GM21723 (cell line): ENCODE results near the gene BCAS4.
"Not testable (repeated sequence)": the region's sequence is repeated elsewhere in the genome, so short reads cannot be mapped to it uniquely, and the experiment has no call there.

Experiments
- ATAC-seq: cut with Tn5 transposase; IDR thresholded peaks from one replicate; pipeline ENCODE4 v1.9.1; 2021; ENCODE audit warnings: mild to moderate bottlenecking, moderate library complexity; ENCODE audit not compliant: unreplicated experiment

Gene BCAS4

GRCh38 chr20:50798650-50799049 is 3.8 kb downstream of the BCAS4 start:
- ATAC-seq, result no peak

DNA sequence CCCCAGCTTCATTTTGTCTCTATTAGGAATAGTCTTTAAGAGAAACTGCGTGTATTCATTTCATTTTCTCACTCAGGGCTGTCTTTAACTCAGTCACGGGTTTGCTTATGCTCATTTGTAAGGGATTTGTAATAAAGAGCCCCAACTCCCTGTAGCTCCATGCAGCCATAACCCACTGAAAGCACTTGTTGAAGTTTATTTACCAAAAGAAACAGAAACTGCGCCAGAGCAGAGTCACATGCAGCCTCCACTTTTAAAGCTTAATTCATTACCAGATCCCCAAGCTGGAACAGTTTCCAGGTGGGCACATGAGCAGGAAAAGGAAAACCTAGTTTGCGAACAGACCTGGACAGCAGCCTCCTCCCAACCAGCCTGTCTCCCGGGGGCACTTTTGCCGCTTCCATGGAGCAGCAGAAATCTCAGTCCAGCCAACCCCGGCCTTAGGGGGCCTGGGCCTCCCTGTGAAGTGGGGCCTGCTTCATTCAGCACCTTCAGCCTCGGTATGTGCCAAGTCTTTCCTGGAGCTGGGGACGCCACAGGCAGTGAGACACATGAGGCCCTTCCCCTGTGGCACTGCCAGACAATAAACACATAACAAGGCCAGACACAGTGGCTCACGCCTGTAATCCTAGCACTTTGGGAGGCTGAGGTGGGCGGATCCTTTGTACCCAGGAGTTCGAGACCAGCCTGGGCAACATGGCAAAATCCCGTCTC is 4.5 kb downstream of the BCAS4 start:
- ATAC-seq, result no peak

GRCh38 chr20:50799890-50800550 is 5.2 kb downstream of the BCAS4 start:
- ATAC-seq, result peak; percentile 38

DNA sequence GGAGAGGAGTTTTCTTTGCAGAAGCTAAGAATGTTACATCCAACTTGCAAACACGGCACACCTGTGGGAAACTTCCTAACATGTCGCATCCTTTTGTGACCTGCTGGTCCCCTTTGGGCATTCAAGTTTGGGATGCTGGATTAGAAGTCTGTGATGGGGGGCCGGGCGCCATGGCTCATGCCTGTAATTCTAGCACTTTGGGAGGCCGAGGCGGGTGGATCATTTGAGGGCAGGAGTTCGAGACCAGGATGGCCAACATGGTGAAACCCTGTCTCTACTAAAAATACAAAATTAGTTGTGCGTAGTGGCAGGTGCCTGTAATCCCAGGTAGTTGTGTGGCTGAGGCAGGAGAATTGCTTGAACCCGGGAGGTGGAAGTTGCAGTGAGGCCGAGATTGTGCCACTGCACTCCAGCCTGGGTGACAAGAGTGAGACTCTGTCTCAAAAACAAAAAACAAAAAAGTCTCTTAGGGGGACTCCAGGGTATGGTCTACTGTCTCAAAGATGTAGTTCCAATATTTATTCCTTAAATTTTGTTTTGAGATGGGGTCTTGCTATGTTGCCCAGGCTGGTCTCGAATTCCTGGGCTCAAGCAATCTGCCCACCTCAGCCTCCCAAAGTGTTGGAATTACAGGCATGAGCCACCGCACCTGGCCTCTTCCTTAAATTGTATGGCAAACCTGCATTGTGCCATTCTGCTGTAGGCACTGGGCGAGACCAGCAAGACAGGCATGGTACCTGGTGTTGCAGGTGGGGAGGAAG is 6.3 kb downstream of the BCAS4 start:
- ATAC-seq, result not testable (repeated sequence)

DNA sequence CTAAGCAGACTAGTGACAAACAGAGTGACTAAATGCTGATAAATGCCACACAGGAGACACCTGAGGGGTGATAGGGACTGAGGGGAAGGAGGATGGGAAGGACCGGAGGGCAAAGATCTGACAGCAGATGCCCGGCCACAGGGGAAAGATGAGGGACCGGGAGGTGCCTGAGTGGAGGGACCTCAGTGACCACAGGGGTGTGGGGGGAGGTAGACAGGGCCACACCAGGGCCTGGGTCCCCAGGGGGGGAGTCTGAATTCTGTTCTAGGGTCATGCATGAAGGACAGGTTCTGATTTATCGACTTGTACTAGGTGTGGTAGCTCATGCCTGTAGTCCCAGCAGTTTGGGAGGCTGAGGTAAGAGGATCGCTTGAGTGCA is 6.9 kb downstream of the BCAS4 start:
- ATAC-seq, result no peak

DNA sequence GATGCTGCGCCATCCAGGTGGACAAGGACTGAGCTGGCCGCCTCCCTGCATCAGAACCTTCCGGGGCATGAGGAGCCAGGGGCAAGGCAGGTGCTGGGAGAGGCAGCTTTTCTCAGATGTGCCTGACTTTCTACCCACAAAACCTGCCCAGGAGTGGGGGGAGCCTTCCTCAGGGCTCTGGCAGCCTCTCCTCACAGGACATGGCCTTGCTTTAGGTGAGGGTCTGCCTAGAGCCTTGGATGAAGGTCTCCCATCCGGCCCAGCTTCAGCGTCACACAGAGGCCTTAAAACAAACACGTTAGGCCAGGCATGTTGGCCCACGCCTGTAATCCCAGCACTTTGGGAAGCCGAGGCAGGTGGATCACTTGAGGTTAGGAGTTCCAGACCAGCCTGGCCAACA is 7.4 kb downstream of the BCAS4 start:
- ATAC-seq, result no peak

GRCh38 chr20:50804437-50805348 is 9.8 kb downstream of the BCAS4 start:
- no peak for ATAC-seq

GRCh38 chr20:50805349-50805684 is 10.5 kb downstream of the BCAS4 start:
- ATAC-seq, result no peak

DNA sequence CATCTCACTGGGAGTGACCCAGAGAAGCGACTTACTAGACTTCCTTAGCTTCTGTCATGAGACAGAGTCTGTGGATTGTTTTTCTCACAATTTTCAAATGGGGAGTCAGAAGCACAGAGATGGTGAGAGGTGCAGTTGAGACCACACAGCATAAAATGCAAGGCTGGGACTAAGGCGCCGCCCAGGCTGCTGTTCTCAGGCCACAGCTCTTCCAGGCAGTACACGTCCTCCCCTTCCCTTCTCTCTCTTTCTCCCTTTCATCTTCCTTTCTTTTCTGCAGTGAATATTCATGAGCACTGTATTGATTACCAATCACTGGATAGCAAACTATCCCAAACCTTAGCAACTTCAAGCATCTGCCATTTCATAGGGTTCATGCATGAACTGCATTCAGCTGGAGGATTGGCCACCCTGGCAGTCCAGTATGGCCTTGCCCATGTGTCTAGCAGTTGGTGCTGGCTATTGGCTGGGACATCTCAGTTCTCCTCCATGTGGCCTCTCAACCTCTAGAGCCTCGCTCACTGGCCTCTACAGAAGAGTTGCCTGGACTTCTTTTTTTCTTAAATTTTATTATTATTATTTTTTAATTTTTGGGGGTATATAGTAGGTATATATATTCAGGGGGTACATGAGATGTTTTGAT is 11.4 kb downstream of the BCAS4 start:
- no peak for ATAC-seq

DNA sequence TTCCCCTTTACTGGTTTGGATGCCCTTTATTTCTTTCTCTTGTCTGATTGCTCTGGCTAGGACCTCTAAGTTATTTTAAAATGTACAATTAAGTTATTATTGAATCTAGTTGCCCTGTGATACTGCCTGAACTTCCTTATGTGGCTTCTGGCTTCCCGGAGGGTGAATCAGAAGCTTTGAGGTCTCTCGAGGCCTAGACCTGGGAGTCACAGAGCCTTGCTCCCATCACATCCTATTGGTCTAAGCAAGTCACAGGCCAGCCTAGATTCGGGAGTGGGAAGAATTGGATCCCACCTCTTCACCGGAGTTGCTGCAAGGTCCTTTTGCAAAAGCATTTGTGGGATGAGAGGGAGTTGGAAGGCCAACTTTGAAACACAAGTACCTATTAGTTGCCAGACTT is 15.2 kb downstream of the BCAS4 start:
- ATAC-seq, result no peak

DNA sequence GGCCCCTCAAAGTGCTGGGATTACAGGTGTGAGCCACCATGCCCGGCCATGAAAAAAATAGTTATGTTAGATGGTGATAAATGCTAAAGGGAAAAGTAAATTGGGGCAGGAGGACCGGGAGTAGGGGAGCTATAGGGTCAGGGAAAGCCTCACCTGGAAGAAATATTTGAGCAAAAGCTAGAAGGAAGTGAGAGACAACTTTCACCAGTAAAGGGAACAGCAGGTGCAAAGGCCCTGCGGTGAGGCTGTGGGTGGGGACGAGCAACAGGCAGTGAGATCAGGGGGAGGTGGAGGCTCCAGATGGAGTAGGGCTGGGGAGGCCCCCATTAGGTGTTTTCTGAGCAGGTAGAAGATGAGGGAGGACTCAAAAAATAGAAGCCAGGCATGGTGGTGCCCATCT is 16.0 kb downstream of the BCAS4 start:
- ATAC-seq, result peak; percentile 36

DNA sequence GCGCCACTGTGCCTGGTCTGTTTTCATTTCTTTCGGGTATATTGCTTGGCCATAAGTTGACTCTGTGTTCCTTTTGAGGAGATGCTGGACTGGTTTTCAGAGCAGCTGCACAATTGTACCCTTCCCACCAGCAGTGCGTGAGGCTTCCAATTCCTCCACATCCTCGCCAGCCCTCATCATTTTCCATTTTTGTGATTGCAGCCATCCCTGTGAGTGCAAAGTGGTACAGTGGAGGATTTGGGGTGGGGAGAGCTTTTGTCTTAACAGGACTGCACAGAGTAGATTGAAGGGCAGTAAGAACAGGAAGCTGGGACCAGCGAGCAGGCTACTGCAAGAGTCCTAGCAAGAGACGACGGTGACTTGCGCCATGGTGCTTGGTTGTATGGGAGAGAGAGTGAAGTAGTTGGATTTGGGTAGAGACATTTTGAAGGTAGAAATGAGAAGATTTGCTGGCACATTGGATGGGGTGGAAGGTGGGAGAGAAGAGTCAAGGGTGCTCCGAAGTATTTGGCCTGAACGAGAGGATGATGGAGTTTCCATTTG is 18.3 kb downstream of the BCAS4 start:
- no peak for ATAC-seq

GRCh38 chr20:50813801-50814200 is 18.9 kb downstream of the BCAS4 start:
- no peak for ATAC-seq

DNA sequence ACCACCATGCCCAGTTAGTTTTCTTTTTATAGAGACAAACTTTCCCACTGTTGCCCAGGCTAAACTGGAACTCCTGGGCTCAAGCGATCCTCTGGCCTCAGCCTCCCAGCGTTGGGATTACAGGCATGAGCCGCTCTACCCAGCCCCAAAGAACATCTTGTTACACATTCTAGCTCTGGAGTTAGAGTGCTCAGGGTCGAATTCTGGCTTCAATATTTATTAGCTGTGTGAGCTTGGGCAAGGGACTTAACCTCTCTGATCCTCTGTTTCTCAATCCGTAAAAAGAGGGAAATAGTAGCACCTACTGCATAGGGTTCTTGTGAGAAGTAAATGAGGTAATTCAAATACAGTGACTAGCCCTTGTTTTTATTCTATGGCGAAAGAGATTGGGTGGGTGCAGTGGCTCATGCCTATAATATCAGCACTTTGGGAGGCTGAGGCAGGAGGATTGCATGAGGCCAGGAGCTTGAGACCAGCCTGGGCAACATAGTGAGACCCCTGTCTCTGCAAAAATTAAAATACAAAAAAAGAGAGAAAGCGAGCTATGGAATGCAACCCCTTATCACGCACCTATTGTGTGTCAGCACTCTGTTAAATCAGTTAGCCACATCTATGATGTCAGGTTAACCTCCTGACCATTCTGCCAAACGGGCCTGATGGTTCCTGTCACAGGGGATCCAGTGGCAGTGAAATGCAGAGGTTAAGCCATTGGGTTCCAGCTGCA is 19.7 kb downstream of the BCAS4 start:
- ATAC-seq, result no peak

DNA sequence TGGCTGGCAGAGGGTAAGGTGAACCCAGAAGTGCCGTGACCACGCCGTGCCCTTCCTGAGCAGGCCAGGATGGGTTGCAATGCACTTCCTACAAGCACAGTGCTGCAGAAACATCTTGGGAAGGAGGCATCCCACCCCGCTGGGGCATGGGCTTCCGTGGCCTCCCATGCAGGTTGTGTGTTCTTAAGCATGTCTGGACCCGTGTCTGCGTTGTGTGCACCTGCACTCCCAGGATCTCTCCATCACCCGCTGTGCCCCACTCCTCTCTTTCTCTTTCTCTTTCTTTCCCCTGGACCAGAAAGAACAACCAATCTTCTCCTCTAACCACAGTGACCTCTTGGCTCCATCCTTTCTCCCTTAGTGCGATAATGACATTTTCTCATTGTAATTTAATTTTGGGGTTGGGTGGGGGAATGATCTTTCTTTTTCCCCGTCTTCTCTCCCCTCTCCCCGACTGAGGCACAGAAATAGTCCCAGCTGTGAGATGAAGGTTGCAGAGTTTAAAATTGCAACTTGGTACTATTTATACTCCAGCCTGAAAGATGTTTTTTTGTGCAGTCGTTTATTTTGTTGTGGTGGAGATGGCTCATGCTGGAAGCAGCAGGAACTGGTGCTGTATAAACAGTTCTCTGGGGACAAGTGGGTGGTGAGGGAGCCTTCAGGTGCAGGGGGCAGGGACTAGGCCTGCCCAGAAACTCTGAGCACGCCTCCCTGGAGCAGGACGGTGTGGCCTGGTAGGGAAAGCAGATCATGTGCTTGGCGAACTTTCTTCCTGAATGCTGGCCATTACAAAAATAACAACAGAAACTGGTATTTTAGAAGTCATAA is 20.5 kb downstream of the BCAS4 start:
- ATAC-seq, result peak; percentile 51

DNA sequence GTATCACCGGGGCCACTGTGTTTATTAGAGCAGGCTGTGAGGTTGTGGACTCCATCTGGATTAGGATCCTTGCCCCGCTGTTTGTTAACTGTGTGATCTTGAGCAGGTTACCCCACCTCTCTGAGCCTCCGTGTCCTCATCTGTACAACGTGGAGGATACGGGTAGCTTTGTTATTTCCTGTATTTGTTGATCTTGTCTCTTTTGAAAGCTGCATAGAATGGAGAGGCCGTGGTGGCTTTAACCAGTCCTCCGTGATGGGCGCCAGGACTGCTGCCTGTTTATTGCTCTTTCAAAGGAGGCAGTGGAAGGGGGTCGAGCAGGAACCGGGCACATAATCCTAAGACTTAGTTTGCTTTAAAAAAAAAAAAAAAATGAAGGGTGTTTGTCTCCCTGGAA is 22.9 kb downstream of the BCAS4 start:
- no peak for ATAC-seq

DNA sequence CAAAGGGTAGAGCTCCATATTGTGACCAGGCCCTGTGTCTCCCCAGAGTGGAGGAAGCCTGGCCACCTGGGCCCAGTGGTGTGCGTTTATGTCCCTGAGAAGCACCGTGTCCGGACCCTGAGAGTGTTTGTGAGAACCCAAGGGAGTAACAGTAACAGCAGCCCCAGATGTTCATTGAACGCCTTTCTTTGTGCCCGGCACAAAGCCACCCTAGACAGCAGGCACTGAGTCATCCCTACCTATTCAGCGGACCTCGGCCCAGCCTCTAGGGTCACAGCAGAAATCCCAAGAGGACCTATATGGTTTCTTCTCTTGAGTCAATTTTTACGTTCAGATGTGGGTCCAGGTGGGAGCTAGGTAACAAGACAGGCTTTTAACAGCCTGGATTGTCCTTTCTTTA is 24.5 kb downstream of the BCAS4 start:
- no peak for ATAC-seq

DNA sequence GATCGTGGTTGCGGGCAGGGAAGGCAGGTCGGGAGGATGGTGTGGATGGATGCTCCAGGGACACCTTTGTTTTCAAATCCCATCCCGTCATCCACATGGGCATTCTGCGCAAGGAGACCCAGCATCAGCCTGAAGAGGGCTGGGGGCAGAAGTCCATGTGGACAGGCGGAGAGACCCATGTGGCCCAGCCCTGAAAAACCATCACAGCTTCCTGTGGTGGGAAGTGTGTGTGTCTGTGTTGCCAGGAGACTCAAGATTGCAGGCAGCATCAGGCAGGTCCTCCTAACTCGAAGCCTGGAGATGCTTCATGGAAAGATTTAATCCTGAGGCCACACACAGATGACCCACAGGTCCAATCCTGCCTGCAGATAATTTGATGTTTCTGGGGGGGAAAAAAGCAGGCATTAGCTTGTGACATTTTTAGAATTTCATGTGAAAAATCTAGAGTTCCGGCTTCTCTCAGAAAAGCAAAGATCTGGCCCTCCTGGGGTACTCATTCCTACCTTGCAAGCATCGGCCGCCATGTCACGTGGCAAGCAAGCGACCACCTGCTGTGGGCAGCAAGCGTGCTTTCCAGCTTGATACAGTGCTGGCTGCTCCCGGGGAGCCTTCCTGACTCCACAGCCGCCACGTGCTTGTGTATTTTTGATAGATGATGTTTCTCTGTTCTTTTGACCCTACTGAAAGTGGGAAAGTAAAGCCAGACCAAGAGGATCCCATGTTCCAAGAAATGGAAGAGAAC is 25.8 kb downstream of the BCAS4 start:
- no peak for ATAC-seq
